Measurements from ENCODE around the gene SELENOI. TPM values are rescaled to one million over a fixed set of nuclear protein-coding genes. Genes with fewer than 3 reads are reported as not detected.
A peak's percentile ranks its signal among the peaks of the same experiment; 100 is the strongest.

Gene SELENOI
- total and polyA plus RNA-seq, 2 experiments from 2014 or later, result 8.4 to 67.8 TPM

DNA sequence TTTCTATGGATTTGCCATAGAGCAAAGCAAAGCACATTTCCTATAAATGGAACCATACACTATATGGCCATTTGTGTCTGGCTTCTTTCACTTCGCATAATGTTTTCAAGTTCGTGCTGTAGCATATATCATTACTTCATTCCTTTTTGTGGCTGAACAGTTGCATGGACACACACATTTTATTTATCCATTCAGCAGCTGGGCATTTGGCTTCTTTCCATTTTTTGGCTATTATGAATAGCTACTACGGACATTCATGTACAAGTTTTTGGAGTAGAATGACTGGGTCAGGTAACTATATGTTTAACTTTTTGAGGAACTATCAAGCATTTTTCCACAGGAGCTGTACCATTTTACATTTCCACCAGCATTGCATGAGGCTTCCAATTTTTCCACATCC lies 10.7 kb upstream of the SELENOI start:
- no peaks in the 10 kb centered on the region for H3K9me3 Mint-ChIP-seq
- ATAC-seq (no peak), DNase-seq (ENCODE audit: low spot score) (no peak)
- no peaks in the 10 kb centered on the region for H3F3A ChIP-seq (replicated peaks; ENCODE audit: low read depth)
- TF ChIP-seq CREB1 (CRISPR knock-in tag; IDR thresholded peaks at IDR 0.05; ENCODE audit: low read depth), result no peak
- no peak for TF ChIP-seq EZH2phosphoT487 (IDR thresholded peaks at IDR 0.05; ENCODE audit: unreplicated experiment)
- TF ChIP-seq ZNF331 (CRISPR knock-in tag; IDR thresholded peaks at IDR 0.05; ENCODE audit: low read depth), result no peak
- no peak for TF ChIP-seq ZNF114 (CRISPR knock-in tag; IDR thresholded peaks at IDR 0.05)
- TF ChIP-seq, protein P1, sequence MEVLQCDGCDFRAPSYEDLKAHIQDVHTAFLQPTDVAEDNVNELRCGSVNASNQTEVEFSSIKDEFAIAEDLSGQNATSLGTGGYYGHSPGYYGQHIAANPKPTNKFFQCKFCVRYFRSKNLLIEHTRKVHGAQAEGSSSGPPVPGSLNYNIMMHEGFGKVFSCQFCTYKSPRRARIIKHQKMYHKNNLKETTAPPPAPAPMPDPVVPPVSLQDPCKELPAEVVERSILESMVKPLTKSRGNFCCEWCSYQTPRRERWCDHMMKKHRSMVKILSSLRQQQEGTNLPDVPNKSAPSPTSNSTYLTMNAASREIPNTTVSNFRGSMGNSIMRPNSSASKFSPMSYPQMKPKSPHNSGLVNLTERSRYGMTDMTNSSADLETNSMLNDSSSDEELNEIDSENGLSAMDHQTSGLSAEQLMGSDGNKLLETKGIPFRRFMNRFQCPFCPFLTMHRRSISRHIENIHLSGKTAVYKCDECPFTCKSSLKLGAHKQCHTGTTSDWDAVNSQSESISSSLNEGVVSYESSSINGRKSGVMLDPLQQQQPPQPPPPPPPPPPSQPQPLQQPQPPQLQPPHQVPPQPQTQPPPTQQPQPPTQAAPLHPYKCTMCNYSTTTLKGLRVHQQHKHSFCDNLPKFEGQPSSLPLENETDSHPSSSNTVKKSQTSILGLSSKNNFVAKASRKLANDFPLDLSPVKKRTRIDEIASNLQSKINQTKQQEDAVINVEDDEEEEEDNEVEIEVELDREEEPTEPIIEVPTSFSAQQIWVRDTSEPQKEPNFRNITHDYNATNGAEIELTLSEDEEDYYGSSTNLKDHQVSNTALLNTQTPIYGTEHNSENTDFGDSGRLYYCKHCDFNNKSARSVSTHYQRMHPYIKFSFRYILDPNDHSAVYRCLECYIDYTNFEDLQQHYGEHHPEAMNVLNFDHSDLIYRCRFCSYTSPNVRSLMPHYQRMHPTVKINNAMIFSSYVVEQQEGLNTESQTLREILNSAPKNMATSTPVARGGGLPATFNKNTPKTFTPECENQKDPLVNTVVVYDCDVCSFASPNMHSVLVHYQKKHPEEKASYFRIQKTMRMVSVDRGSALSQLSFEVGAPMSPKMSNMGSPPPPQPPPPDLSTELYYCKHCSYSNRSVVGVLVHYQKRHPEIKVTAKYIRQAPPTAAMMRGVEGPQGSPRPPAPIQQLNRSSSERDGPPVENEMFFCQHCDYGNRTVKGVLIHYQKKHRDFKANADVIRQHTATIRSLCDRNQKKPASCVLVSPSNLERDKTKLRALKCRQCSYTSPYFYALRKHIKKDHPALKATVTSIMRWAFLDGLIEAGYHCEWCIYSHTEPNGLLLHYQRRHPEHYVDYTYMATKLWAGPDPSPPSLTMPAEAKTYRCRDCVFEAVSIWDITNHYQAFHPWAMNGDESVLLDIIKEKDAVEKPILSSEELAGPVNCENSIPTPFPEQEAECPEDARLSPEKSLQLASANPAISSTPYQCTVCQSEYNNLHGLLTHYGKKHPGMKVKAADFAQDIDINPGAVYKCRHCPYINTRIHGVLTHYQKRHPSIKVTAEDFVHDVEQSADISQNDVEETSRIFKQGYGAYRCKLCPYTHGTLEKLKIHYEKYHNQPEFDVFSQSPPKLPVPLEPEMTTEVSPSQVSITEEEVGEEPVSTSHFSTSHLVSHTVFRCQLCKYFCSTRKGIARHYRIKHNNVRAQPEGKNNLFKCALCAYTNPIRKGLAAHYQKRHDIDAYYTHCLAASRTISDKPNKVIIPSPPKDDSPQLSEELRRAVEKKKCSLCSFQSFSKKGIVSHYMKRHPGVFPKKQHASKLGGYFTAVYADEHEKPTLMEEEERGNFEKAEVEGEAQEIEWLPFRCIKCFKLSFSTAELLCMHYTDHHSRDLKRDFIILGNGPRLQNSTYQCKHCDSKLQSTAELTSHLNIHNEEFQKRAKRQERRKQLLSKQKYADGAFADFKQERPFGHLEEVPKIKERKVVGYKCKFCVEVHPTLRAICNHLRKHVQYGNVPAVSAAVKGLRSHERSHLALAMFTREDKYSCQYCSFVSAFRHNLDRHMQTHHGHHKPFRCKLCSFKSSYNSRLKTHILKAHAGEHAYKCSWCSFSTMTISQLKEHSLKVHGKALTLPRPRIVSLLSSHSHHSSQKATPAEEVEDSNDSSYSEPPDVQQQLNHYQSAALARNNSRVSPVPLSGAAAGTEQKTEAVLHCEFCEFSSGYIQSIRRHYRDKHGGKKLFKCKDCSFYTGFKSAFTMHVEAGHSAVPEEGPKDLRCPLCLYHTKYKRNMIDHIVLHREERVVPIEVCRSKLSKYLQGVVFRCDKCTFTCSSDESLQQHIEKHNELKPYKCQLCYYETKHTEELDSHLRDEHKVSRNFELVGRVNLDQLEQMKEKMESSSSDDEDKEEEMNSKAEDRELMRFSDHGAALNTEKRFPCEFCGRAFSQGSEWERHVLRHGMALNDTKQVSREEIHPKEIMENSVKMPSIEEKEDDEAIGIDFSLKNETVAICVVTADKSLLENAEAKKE (CRISPR knock-in tag; IDR thresholded peaks at IDR 0.05), result no peak
- no peak for TF ChIP-seq NANOG (IDR thresholded peaks at IDR 0.05; ENCODE audit: borderline replicate concordance)
- H3K27ac Mint-ChIP-seq, result no peak overlapping the region
- no peak overlapping the region for H2AFZ ChIP-seq
- no peak overlapping the region for H3K4me3 Mint-ChIP-seq
- no peak overlapping the region for H3K27ac ChIP-seq (ENCODE audit: low read depth)
- no peaks in the 10 kb centered on the region for H4K20me1 ChIP-seq (replicated peaks; ENCODE audit: insufficient read depth)
- no peaks in the 10 kb centered on the region; the same call in 1 of the 2 replicates for H3K4me1 ChIP-seq (ENCODE audit: insufficient read depth)
- H3K4me2 ChIP-seq, result no peak overlapping the region
- peaks cover 17% of the 10 kb centered on the region for H3K4me1 Mint-ChIP-seq
- H3K4me3 ChIP-seq, result no peak overlapping the region
- H3K27me3 ChIP-seq (ENCODE audit: insufficient read depth), result no peaks in the 10 kb centered on the region
- H3K36me3 ChIP-seq (ENCODE audit: insufficient read depth), result no peaks in the 10 kb centered on the region
- H3K79me2 ChIP-seq (replicated peaks; ENCODE audit: insufficient read depth), result no peaks in the 10 kb centered on the region
- peaks cover 7% of the 10 kb centered on the region for H3K27me3 Mint-ChIP-seq (ENCODE audit: insufficient read depth, low read depth, poor library complexity)
- no peaks in the 10 kb centered on the region for H3K9me2 ChIP-seq (ENCODE audit: insufficient read depth)
- H3K36me3 Mint-ChIP-seq (ENCODE audit: low read depth), result no peaks in the 10 kb centered on the region

DNA sequence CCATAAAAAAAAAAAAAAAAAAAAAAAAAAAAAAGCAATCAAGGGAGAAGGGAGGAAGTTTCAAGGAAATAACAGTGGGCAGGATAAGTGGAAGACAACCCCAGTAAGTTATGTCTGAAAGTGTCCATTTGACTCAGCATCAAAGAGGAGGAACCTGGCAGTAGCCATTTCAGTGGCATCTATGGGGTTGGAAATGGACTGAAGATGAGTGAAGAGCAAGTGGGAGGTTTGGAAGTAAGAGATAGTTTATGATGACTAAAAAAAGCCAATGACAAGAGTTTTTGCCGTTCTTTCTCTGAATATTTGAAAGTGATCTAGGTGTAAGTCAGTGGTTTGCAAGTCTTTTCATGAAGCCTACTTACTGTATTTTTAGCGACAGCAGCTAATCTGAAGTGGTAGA lies 9.2 kb upstream of the SELENOI start:
- Histone ChIP-seq H3K36me3 (ENCODE audit: insufficient read depth) (no peaks in the 10 kb centered on the region), H3K4me1 (ENCODE audit: insufficient read depth) (no peaks in the 10 kb centered on the region; the same call in 1 of the 2 replicates), H3K27ac (ENCODE audit: low read depth) (0 out of 2 replicates have a peak overlapping the region, but pooled peaks have one; percentile 36), H3K79me2 (replicated peaks; ENCODE audit: insufficient read depth) (no peaks in the 10 kb centered on the region), H3K4me2 (no peak overlapping the region), H3F3A (replicated peaks; ENCODE audit: low read depth) (no peaks in the 10 kb centered on the region), H3K9me2 (ENCODE audit: insufficient read depth) (no peaks in the 10 kb centered on the region), H3K4me3 (no peak overlapping the region), H2AFZ (no peak overlapping the region), H3K27me3 (ENCODE audit: insufficient read depth) (no peaks in the 10 kb centered on the region), H4K20me1 (replicated peaks; ENCODE audit: insufficient read depth) (no peaks in the 10 kb centered on the region)
- H3K36me3 Mint-ChIP-seq (ENCODE audit: low read depth), result no peaks in the 10 kb centered on the region
- no peak for DNase-seq (ENCODE audit: low spot score)
- no peaks in the 10 kb centered on the region for H3K27me3 Mint-ChIP-seq (ENCODE audit: insufficient read depth, low read depth, poor library complexity)
- no peak overlapping the region for H3K27ac Mint-ChIP-seq
- no peak overlapping the region for H3K4me3 Mint-ChIP-seq
- H3K9me3 Mint-ChIP-seq, result no peaks in the 10 kb centered on the region
- peaks cover 20% of the 10 kb centered on the region for H3K4me1 Mint-ChIP-seq
- ATAC-seq, result no peak
- TF ChIP-seq, protein P2, sequence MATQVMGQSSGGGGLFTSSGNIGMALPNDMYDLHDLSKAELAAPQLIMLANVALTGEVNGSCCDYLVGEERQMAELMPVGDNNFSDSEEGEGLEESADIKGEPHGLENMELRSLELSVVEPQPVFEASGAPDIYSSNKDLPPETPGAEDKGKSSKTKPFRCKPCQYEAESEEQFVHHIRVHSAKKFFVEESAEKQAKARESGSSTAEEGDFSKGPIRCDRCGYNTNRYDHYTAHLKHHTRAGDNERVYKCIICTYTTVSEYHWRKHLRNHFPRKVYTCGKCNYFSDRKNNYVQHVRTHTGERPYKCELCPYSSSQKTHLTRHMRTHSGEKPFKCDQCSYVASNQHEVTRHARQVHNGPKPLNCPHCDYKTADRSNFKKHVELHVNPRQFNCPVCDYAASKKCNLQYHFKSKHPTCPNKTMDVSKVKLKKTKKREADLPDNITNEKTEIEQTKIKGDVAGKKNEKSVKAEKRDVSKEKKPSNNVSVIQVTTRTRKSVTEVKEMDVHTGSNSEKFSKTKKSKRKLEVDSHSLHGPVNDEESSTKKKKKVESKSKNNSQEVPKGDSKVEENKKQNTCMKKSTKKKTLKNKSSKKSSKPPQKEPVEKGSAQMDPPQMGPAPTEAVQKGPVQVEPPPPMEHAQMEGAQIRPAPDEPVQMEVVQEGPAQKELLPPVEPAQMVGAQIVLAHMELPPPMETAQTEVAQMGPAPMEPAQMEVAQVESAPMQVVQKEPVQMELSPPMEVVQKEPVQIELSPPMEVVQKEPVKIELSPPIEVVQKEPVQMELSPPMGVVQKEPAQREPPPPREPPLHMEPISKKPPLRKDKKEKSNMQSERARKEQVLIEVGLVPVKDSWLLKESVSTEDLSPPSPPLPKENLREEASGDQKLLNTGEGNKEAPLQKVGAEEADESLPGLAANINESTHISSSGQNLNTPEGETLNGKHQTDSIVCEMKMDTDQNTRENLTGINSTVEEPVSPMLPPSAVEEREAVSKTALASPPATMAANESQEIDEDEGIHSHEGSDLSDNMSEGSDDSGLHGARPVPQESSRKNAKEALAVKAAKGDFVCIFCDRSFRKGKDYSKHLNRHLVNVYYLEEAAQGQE (IDR thresholded peaks at IDR 0.05; ENCODE audit: unreplicated experiment), result no peak
- TF ChIP-seq NANOG (IDR thresholded peaks at IDR 0.05; ENCODE audit: borderline replicate concordance) (no peak), POLR2AphosphoS5 (IDR thresholded peaks at IDR 0.05; ENCODE audit: low read depth) (no peak), JUNB (IDR thresholded peaks at IDR 0.05; ENCODE audit: unreplicated experiment) (no peak), EZH2 (IDR thresholded peaks at IDR 0.05; ENCODE audit: low read depth, unreplicated experiment) (no peak), EZH2phosphoT487 (IDR thresholded peaks at IDR 0.05; ENCODE audit: unreplicated experiment) (no peak)
- TF ChIP-seq, protein P3, sequence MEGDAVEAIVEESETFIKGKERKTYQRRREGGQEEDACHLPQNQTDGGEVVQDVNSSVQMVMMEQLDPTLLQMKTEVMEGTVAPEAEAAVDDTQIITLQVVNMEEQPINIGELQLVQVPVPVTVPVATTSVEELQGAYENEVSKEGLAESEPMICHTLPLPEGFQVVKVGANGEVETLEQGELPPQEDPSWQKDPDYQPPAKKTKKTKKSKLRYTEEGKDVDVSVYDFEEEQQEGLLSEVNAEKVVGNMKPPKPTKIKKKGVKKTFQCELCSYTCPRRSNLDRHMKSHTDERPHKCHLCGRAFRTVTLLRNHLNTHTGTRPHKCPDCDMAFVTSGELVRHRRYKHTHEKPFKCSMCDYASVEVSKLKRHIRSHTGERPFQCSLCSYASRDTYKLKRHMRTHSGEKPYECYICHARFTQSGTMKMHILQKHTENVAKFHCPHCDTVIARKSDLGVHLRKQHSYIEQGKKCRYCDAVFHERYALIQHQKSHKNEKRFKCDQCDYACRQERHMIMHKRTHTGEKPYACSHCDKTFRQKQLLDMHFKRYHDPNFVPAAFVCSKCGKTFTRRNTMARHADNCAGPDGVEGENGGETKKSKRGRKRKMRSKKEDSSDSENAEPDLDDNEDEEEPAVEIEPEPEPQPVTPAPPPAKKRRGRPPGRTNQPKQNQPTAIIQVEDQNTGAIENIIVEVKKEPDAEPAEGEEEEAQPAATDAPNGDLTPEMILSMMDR (conservative IDR thresholded peaks at IDR 0.05; ENCODE audit: low read depth in 2 of 2), result no peak
